WTC11 (cell line): ENCODE measurements around the gene EFEMP2. TPM values are rescaled to one million over a fixed set of nuclear protein-coding genes. Genes with fewer than 3 reads are reported as not detected.

ENCODE experiments used
- ELF4 ChIP-seq: sonication (generic); formaldehyde crosslinking; IDR thresholded peaks from 2 replicates; pipeline ENCODE4 v1.8.1; 2022; ENCODE audit warnings: low read depth, mild to moderate bottlenecking, moderate library complexity, missing genetic modification reagents
- ESRRA ChIP-seq: sonication (generic); formaldehyde crosslinking; IDR thresholded peaks from 2 replicates; pipeline ENCODE4 v1.8.1; 2022; ENCODE audit warnings: mild to moderate bottlenecking, missing genetic modification reagents, borderline replicate concordance
- FOXP4 ChIP-seq: sonication (generic); formaldehyde crosslinking; IDR thresholded peaks from 2 replicates; pipeline ENCODE4 v1.8.0; 2022; ENCODE audit warnings: mild to moderate bottlenecking, missing genetic modification reagents
- GABPB1 ChIP-seq: sonication (generic); formaldehyde crosslinking; IDR thresholded peaks from 2 replicates; pipeline ENCODE4 v1.8.1; 2023; ENCODE audit warnings: mild to moderate bottlenecking, missing genetic modification reagents
- HMGXB4 ChIP-seq: sonication (generic); formaldehyde crosslinking; IDR thresholded peaks from 2 replicates; pipeline ENCODE4 v1.8.1; 2023; ENCODE audit warnings: mild to moderate bottlenecking, moderate library complexity, missing genetic modification reagents
- IRF2 ChIP-seq: sonication (generic); formaldehyde crosslinking; IDR thresholded peaks from 2 replicates; pipeline ENCODE4 v1.8.0; 2022; ENCODE audit warnings: low read depth, missing genetic modification reagents, borderline replicate concordance
- NR1H2 ChIP-seq: sonication (generic); formaldehyde crosslinking; IDR thresholded peaks from 2 replicates; pipeline ENCODE4 v1.9.0; 2021; ENCODE audit warnings: mild to moderate bottlenecking, moderate library complexity, missing genetic modification reagents
- PRDM15 ChIP-seq: sonication (generic); formaldehyde crosslinking; IDR thresholded peaks from 2 replicates; pipeline ENCODE4 v1.8.0; 2022; ENCODE audit warnings: missing genetic modification reagents
- RORB ChIP-seq: fragments of 250-450 bp; sonication (Bioruptor Pico); IDR thresholded peaks from 2 replicates; pipeline ENCODE4 v1.9.0; 2021; ENCODE audit warnings: mild to moderate bottlenecking
- SOX15 ChIP-seq: fragments of 250-450 bp; sonication (Bioruptor Pico); IDR thresholded peaks from 2 replicates; pipeline ENCODE4 v1.9.0; 2021; ENCODE audit warnings: mild to moderate bottlenecking
- STAT6 ChIP-seq: sonication (generic); formaldehyde crosslinking; conservative IDR thresholded peaks from 2 replicates; pipeline ENCODE4 v1.8.1; 2023; ENCODE audit warnings: mild to moderate bottlenecking, low read depth, missing genetic modification reagents, moderate library complexity
- TEAD1 ChIP-seq: sonication (generic); formaldehyde crosslinking; IDR thresholded peaks from 2 replicates; pipeline ENCODE4 v1.8.0; 2022; ENCODE audit warnings: mild to moderate bottlenecking, missing genetic modification reagents
- ZMAT4 ChIP-seq: fragments of 250-450 bp; sonication (Bioruptor Pico); IDR thresholded peaks from 2 replicates; pipeline ENCODE4 v1.9.0; 2021; ENCODE audit warnings: mild to moderate bottlenecking
- ZNF317 ChIP-seq: sonication (generic); formaldehyde crosslinking; IDR thresholded peaks from 2 replicates; pipeline ENCODE4 v1.8.1; 2023; ENCODE audit warnings: low read depth, mild to moderate bottlenecking, moderate library complexity, missing genetic modification reagents, borderline replicate concordance
- ZNF425 ChIP-seq: fragments of 250-450 bp; sonication (Bioruptor Pico); conservative IDR thresholded peaks from 2 replicates; pipeline ENCODE4 v1.9.0; 2021; ENCODE audit warnings: mild to moderate bottlenecking
- total RNA-seq: library from RNA; stranded (reverse); gene quantifications from 3 replicates; pipeline ENCODE4 v1.2.3, GENCODE V29; 2021
- TF ChIP-seq, protein P1 (sequence below): fragments of 250-450 bp; sonication (Bioruptor Pico); IDR thresholded peaks from 2 replicates; pipeline ENCODE4 v1.9.0; 2021; ENCODE audit warnings: mild to moderate bottlenecking
- TF ChIP-seq, protein P2 (sequence below): sonication (generic); formaldehyde crosslinking; IDR thresholded peaks from 2 replicates; pipeline ENCODE4 v1.8.1; 2023; ENCODE audit warnings: mild to moderate bottlenecking, missing genetic modification reagents, moderate library complexity

The EFEMP2 gene
- total RNA-seq, 1 experiment from 2014 or later, result 14.2 TPM

DNA sequence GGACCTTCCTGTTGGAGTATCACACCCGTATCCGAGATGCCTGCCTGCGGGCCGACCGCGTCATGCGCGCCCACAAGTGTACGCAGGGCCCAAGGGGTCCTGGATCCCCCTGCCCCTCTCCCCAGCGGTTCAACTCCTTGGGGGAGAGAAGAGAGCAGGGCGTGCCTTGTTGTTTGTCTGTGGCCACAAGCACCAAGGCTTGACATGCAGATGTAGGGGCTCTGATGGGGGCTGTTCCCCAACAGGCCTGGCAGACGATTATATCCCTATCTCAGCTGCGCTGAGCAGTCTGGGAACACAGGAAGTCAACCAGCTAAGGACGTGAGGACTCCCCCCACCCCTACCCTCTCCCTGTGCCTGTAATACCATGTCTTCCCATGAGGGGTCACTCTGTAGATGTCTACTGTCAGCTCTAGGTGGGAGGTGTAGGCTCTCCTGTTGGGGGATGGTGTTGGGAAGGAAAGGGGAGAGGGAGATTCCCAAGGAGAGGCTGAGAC is 21.5 kb downstream of the EFEMP2 start (continued):
- TF ChIP-seq PRDM15 (no peak), NR1H2 (CRISPR knock-in tag) (no peak), ZMAT4 (CRISPR knock-in tag) (no peak), HMGXB4 (no peak), FOXP4 (no peak), TEAD1 (CRISPR knock-in tag) (no peak), STAT6 (CRISPR knock-in tag) (no peak), ZNF317 (no peak), ESRRA (CRISPR knock-in tag) (no peak), SOX15 (CRISPR knock-in tag) (no peak), ELF4 (CRISPR knock-in tag) (no peak), RORB (no peak), IRF2 (no peak), ZNF425 (no peak), GABPB1 (CRISPR knock-in tag) (no peak)
- TF ChIP-seq, protein P1, sequence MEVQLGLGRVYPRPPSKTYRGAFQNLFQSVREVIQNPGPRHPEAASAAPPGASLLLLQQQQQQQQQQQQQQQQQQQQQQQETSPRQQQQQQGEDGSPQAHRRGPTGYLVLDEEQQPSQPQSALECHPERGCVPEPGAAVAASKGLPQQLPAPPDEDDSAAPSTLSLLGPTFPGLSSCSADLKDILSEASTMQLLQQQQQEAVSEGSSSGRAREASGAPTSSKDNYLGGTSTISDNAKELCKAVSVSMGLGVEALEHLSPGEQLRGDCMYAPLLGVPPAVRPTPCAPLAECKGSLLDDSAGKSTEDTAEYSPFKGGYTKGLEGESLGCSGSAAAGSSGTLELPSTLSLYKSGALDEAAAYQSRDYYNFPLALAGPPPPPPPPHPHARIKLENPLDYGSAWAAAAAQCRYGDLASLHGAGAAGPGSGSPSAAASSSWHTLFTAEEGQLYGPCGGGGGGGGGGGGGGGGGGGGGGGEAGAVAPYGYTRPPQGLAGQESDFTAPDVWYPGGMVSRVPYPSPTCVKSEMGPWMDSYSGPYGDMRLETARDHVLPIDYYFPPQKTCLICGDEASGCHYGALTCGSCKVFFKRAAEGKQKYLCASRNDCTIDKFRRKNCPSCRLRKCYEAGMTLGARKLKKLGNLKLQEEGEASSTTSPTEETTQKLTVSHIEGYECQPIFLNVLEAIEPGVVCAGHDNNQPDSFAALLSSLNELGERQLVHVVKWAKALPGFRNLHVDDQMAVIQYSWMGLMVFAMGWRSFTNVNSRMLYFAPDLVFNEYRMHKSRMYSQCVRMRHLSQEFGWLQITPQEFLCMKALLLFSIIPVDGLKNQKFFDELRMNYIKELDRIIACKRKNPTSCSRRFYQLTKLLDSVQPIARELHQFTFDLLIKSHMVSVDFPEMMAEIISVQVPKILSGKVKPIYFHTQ (CRISPR knock-in tag), result peak; percentile 61; the same call in 1 of the 2 replicates
- TF ChIP-seq, protein P2, sequence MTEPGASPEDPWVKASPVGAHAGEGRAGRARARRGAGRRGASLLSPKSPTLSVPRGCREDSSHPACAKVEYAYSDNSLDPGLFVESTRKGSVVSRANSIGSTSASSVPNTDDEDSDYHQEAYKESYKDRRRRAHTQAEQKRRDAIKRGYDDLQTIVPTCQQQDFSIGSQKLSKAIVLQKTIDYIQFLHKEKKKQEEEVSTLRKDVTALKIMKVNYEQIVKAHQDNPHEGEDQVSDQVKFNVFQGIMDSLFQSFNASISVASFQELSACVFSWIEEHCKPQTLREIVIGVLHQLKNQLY (CRISPR knock-in tag), result no peak
